Kidney (tissue), 14 donors: ENCODE measurements around the gene RHEX. TPM values are rescaled to one million over a fixed set of nuclear protein-coding genes. Genes with fewer than 3 reads are reported as not detected.

Source experiments
- DNase-seq, 5 donors: peaks; one replicate each; pipeline ENCODE4 v3.0.0-alpha.2; 2013 to 2020
- FAIRE-seq: peaks from 2 replicates; lab custom pipeline; 2012; peaks lifted over from hg19 to GRCh38; lab: Jason Lieb, UNC
- H3K27ac ChIP-seq, 2 donors: one replicate each; pipeline ENCODE4 v1.7.0; 2013; ENCODE audit warnings: low read depth in 2 of 2, low read length in 2 of 2, inconsistent platforms in 1 of 2
- H3K27me3 ChIP-seq: one replicate; pipeline ENCODE4 v1.7.1; 2013; ENCODE audit warnings: low read length, inconsistent platforms; ENCODE audit not compliant: control insufficient read depth, insufficient read depth
- H3K36me3 ChIP-seq, 3 donors: one replicate each; pipeline versions ENCODE4 v1.7.0 to v1.7.1; 2013; ENCODE audit warnings: low read length in 3 of 3, control low read depth in 1 of 3, inconsistent platforms in 1 of 3; ENCODE audit not compliant: insufficient read depth in 3 of 3, control insufficient read depth in 2 of 3
- H3K4me1 ChIP-seq, 3 donors: one replicate each; pipeline versions ENCODE4 v1.7.0 to v1.7.1; 2013; ENCODE audit warnings: low read length in 3 of 3, inconsistent platforms in 1 of 3, low read depth in 1 of 3; ENCODE audit not compliant: control insufficient read depth in 2 of 3, insufficient read depth in 2 of 3
- H3K4me3 ChIP-seq, 3 donors: one replicate each; pipeline versions ENCODE4 v1.7.0 to v1.8.1; 2013; ENCODE audit warnings: low read length in 3 of 3, control low read depth in 1 of 3, inconsistent platforms in 1 of 3
- H3K9ac ChIP-seq, 3 donors: one replicate each; pipeline versions ENCODE4 v1.7.0 to v1.7.1; 2013; ENCODE audit warnings: low read length in 3 of 3, control low read depth in 1 of 3, inconsistent platforms in 1 of 3
- H3K9me3 ChIP-seq, 3 donors: one replicate each; pipeline versions ENCODE4 v1.7.0 to v1.7.1; 2013; ENCODE audit warnings: low read length in 3 of 3, control low read depth in 1 of 3, inconsistent platforms in 1 of 3; ENCODE audit not compliant: control insufficient read depth in 2 of 3, insufficient read depth in 1 of 3
- CTCF ChIP-seq: IDR thresholded peaks from 3 replicates; pipeline ENCODE4 v1.5.1; 2012; ENCODE audit warnings: mild to moderate bottlenecking, moderate library complexity, borderline replicate concordance; ENCODE audit not compliant: insufficient read depth; ENCODE audit errors: extremely low read depth
- intact Hi-C: fragments of 100-400 bp; cut with DNase I; formaldehyde crosslinking; loops from one replicate; pipeline ENCODE4 v1.11.1; 2022
- polyA plus RNA-seq: library from polyadenylated mRNA; stranded (reverse); fragments of 350-450 nt; fragmentation: Illumina TruSeq; extraction: RNeasy Lipid Tissue Mini Kit (QIAGEN cat#74804); gene quantifications from one replicate; pipeline ENCODE4 v1.2.3, GENCODE V29; 2014; ENCODE audit warnings: low read depth, low replicate concordance; ENCODE audit not compliant: insufficient read depth
- total RNA-seq: library from RNA; stranded (reverse); fragmentation: NEBNext Ultra II Directional; extraction: Animal tissue kit (Norgen Biotek cat#: 25700); gene quantifications from one replicate; pipeline ENCODE4 v1.2.1, GENCODE V29; 2021
- donor health status: control.
- donor health status: control.
- donor health status: control.
- donor health status: control.
- donor health status: control.
- donor health status: DM: yes; HTN: yes; CAD: no.
- donor health status: Normal renal cell carcinoma (clear cell type).

Gene RHEX
- total and polyA plus RNA-seq, 2 donors from 2014 or later, result 10.2 to 39.5 TPM

- intact Hi-C loops, result no loop called here
- TF ChIP-seq CTCF, result no peak
- FAIRE-seq, result no peak
These were observed 69.7 kb downstream of the RHEX start for GRCh38 chr1:206122686-206123085.

DNA sequence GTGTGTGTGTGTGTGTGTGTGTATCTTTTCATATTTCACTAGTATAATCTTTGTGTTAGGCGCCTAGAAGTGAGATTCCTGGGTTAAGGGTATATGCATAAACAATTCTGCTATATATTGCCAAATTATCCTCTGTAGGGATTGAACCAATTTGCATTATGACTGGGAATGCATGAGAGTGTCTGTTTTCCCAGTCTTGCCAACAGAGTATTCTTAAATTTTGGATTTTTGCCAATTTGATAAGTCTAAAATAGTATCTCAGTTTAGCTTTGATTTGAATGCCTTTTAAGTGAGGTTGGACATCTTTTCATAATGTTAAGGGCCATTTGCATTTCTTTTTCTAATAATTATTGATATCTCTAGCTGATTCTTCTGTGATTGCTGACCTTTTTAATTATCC is 72.4 kb downstream of the RHEX start:
- Histone ChIP-seq H3K27ac (no peak overlapping the region), H3K9ac (no peak overlapping the region), H3K4me3 (no peak overlapping the region), H3K4me1 (no peaks in the 10 kb centered on the region), H3K9me3 (peaks cover 0 to 7% (median 2%) of the 10 kb centered on the region in 3 donors), H3K36me3 (no peaks in the 10 kb centered on the region), H3K27me3 (no peaks in the 10 kb centered on the region)
- intact Hi-C loops, result no loop called here
- no peak for DNase-seq
- TF ChIP-seq CTCF, result no peak
- no peak for FAIRE-seq

More at GRCh38 chr1:206122686-206123085, 69.7 kb downstream of the RHEX start:
- Histone ChIP-seq H3K27me3 (no peaks in the 10 kb centered on the region), H3K9ac (no peak overlapping the region), H3K4me3 (no peak overlapping the region), H3K27ac (no peak overlapping the region), H3K36me3 (no peaks in the 10 kb centered on the region), H3K9me3 (peaks cover 0 to 7% (median 2%) of the 10 kb centered on the region in 3 donors), H3K4me1 (peaks cover 0 to 1% (median 0%) of the 10 kb centered on the region in 3 donors)
- DNase-seq, result no peak

- no peaks in the 10 kb centered on the region for H3K36me3 ChIP-seq
- H3K27me3 ChIP-seq, result no peaks in the 10 kb centered on the region
- H3K27ac ChIP-seq, result no peak overlapping the region
- no peaks in the 10 kb centered on the region for H3K9me3 ChIP-seq
- intact Hi-C loops, result no loop called here
- TF ChIP-seq CTCF, result no peak
- H3K4me3 ChIP-seq, result no peak overlapping the region
- H3K9ac ChIP-seq, result no peak overlapping the region
- no peak for DNase-seq
- FAIRE-seq, result no peak
- no peaks in the 10 kb centered on the region for H3K4me1 ChIP-seq
These were observed 74.4 kb downstream of the RHEX start for GRCh38 chr1:206127336-206127735.

DNA sequence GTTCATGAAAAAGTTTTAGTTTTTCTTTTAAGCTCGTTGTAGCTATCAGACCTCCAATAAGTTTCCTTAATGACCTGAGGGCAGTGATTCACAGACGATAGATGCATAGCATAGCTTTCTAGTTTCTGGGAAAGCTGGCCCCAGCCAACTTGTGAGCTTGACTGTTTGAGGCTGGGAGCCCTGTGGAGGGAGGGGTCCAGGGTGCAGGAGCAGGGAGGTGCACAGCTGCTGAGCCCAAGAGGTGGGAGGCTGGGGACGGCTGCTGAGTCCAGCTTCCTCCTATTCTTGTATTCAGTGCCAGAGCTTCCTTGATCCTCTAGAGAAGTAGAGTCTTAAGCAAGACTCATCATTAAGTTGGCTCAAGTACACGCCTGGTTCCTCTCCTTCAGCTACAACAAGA is 75.2 kb downstream of the RHEX start:
- Histone ChIP-seq H3K4me3 (no peak overlapping the region), H3K27ac (no peak overlapping the region)
- TF ChIP-seq CTCF, result no peak

More for the DNA sequence above, 75.2 kb downstream of the RHEX start:
- no peak overlapping the region for H3K9ac ChIP-seq
- no peaks in the 10 kb centered on the region for H3K4me1 ChIP-seq
- no peak for DNase-seq
- H3K36me3 ChIP-seq, result no peaks in the 10 kb centered on the region
- H3K27me3 ChIP-seq, result no peaks in the 10 kb centered on the region
- H3K9me3 ChIP-seq, result no peaks in the 10 kb centered on the region
- intact Hi-C loops, result no loop called here
- FAIRE-seq, result no peak
